Panc1 (cell line): ENCODE results near the gene SUGCT. TPM values are rescaled to one million over a fixed set of nuclear protein-coding genes. Genes with fewer than 3 reads are reported as not detected.

ENCODE experiments used
- ATAC-seq: fragments of 200-7000 bp; cut with Tn5 transposase; 2 replicates; pipeline ENCODE4 v1.9.1; 2020; ENCODE audit warnings: mild to moderate bottlenecking, moderate library complexity
- BruUV-seq: library from RNA; stranded (reverse); fragments of 400-500 nt; replicated peaks from 2 replicates; lab custom pipeline; 2021; lab: Mats Ljungman, UMichigan
- CTCF ChIA-PET: fragments of 300-600 bp; sonication (Branson Sonifier 250); formaldehyde crosslinking; loops from one replicate; lab custom pipeline; 2022; ENCODE audit warnings: antibody characterized with exemption; lab: Charles Lee
- POLR2A ChIA-PET: fragments of 300-600 bp; sonication (Branson Sonifier 250); formaldehyde crosslinking; loops from one replicate; lab custom pipeline; 2022; ENCODE audit warnings: antibody characterized with exemption; lab: Charles Lee
- DNase-seq: peaks from one replicate; pipeline ENCODE4 v3.0.0-alpha.2; 2010; ENCODE audit warnings: low read depth, low spot score
- H3K27ac ChIP-seq: 2 replicates; pipeline ENCODE4 v1.5.1; 2011; ENCODE audit warnings: mild to moderate bottlenecking, low read length, inconsistent platforms
- H3K27me3 ChIP-seq: fragments of 200-500 bp; sonication (Bioruptor generic); 2 replicates; pipeline ENCODE4 v1.6.0; 2014; ENCODE audit warnings: low read length, inconsistent platforms; ENCODE audit not compliant: control insufficient read depth, insufficient read depth
- H3K36me3 ChIP-seq: fragments of 200-500 bp; sonication (Bioruptor generic); 2 replicates; pipeline ENCODE4 v1.5.1; 2014; ENCODE audit warnings: inconsistent platforms, mild to moderate bottlenecking, low read length, moderate library complexity; ENCODE audit not compliant: control insufficient read depth, insufficient read depth
- H3K4me1 ChIP-seq: 2 replicates; pipeline ENCODE4 v1.5.1; 2011; ENCODE audit warnings: inconsistent platforms, mild to moderate bottlenecking, low read length, moderate library complexity; ENCODE audit not compliant: control insufficient read depth, insufficient read depth
- H3K4me3 ChIP-seq, 2 experiments: 2 replicates each; pipeline ENCODE4 v1.5.1; 2011 to 2012; ENCODE audit warnings: low read depth in 2 of 2, low read length in 2 of 2, mild to moderate bottlenecking in 2 of 2, inconsistent platforms in 1 of 2, moderate library complexity in 1 of 2
- H3K9me3 ChIP-seq: fragments of 200-500 bp; sonication (Bioruptor generic); 2 replicates; pipeline ENCODE4 v1.5.1; 2014; ENCODE audit warnings: low read depth, mild to moderate bottlenecking, inconsistent platforms, low read length, moderate library complexity; ENCODE audit not compliant: control insufficient read depth, insufficient read depth
- CTCF ChIP-seq: fragments of 450-650 bp; IDR thresholded peaks from 2 replicates; pipeline ENCODE4 v1.5.1; 2017; ENCODE audit warnings: mild to moderate bottlenecking
- POLR2AphosphoS5 ChIP-seq: IDR thresholded peaks from 2 replicates; pipeline ENCODE4 v1.6.1; 2012; ENCODE audit warnings: mild to moderate bottlenecking, low read depth, low read length, moderate library complexity
- SIN3A ChIP-seq: IDR thresholded peaks from 2 replicates; pipeline ENCODE4 v1.6.1; 2012; ENCODE audit warnings: low read depth, mild to moderate bottlenecking, low read length, moderate library complexity, borderline replicate concordance; ENCODE audit not compliant: insufficient read depth
- TCF7L2 ChIP-seq: IDR thresholded peaks from 2 replicates; pipeline ENCODE4 v1.6.1; 2011; ENCODE audit warnings: mild to moderate bottlenecking, low read depth, low read length, inconsistent platforms
- in situ Hi-C: cut with HindIII; loops from 2 replicates; pipeline ENCODE4 v1.10.0; 2016; ENCODE audit warnings: low sequenced_read_pairs, low pct_unique_long_range_greater_than_20kb
- intact Hi-C: fragments of 100-400 bp; cut with micrococcal nuclease; formaldehyde crosslinking; loops from one replicate; pipeline ENCODE4 v1.10.0; 2022; ENCODE audit not compliant: unreplicated experiment
- total RNA-seq: library from RNA; stranded (reverse); gene quantifications from one replicate; pipeline ENCODE4 v1.2.1, GENCODE V29; 2021; ENCODE audit not compliant: unreplicated experiment
- TF ChIP-seq, protein P1 (sequence below), 2 experiments: IDR thresholded peaks; 2 replicates each; pipeline ENCODE4 v1.6.1; 2011 to 2012; ENCODE audit warnings: low read depth in 2 of 2, control low read depth in 1 of 2, low read length in 1 of 2, mild to moderate bottlenecking in 1 of 2, moderate library complexity in 1 of 2; ENCODE audit not compliant: insufficient read depth in 1 of 2

Gene SUGCT
- total RNA-seq, 1 experiment from 2014 or later: 3.1 TPM

DNA sequence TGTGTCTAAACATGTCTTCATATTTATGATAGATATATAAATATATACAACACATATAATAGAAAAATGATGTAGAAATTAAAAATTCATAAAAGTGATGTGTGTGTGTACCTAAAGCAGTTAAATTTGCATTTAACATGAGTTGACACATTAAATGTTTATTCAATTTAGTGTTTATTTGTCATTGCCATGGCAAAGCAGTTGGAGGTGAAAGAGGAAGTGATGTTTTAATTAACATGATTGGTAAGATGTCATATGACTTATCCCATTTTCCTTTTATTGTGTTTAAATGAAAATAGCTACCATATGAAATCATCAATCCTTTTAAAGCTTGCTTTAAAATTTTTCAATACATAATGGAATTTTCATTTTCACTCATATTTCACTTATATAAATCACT is 452.6 kb downstream of the SUGCT start:
- ATAC-seq (no peak), DNase-seq (no peak)
- BruUV-seq: no TSS peak
- no peak overlapping the region for H3K4me3 ChIP-seq
- H3K9me3 ChIP-seq: no peaks in the 10 kb centered on the region
- H3K36me3 ChIP-seq: no peaks in the 10 kb centered on the region
- H3K27me3 ChIP-seq: no peaks in the 10 kb centered on the region
- intact Hi-C loops (no loop called here), in situ Hi-C loops (no loop called here)
- no peak overlapping the region for H3K27ac ChIP-seq
- no peaks in the 10 kb centered on the region for H3K4me1 ChIP-seq
- no peak for TF ChIP-seq CTCF
- no peak for TF ChIP-seq SIN3A
- TF ChIP-seq, protein P1, sequence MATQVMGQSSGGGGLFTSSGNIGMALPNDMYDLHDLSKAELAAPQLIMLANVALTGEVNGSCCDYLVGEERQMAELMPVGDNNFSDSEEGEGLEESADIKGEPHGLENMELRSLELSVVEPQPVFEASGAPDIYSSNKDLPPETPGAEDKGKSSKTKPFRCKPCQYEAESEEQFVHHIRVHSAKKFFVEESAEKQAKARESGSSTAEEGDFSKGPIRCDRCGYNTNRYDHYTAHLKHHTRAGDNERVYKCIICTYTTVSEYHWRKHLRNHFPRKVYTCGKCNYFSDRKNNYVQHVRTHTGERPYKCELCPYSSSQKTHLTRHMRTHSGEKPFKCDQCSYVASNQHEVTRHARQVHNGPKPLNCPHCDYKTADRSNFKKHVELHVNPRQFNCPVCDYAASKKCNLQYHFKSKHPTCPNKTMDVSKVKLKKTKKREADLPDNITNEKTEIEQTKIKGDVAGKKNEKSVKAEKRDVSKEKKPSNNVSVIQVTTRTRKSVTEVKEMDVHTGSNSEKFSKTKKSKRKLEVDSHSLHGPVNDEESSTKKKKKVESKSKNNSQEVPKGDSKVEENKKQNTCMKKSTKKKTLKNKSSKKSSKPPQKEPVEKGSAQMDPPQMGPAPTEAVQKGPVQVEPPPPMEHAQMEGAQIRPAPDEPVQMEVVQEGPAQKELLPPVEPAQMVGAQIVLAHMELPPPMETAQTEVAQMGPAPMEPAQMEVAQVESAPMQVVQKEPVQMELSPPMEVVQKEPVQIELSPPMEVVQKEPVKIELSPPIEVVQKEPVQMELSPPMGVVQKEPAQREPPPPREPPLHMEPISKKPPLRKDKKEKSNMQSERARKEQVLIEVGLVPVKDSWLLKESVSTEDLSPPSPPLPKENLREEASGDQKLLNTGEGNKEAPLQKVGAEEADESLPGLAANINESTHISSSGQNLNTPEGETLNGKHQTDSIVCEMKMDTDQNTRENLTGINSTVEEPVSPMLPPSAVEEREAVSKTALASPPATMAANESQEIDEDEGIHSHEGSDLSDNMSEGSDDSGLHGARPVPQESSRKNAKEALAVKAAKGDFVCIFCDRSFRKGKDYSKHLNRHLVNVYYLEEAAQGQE (IDR thresholded peaks at IDR 0.05; ENCODE audit: insufficient read depth in 1 of 2, low read depth in 2 of 2, low read length in 1 of 2): no peak
- TF ChIP-seq TCF7L2: no peak
- TF ChIP-seq POLR2AphosphoS5: no peak
- POLR2A ChIA-PET: no interaction called here
- CTCF ChIA-PET: no interaction called here

- H3K9me3 ChIP-seq: no peaks in the 10 kb centered on the region
- H3K4me3 ChIP-seq: no peak overlapping the region
- in situ Hi-C loops (no loop called here), intact Hi-C loops (no loop called here)
- no peak for DNase-seq
- H3K27me3 ChIP-seq: no peaks in the 10 kb centered on the region
- no TSS peak for BruUV-seq
- H3K36me3 ChIP-seq: no peaks in the 10 kb centered on the region
- CTCF ChIA-PET: no interaction called here
- no peak overlapping the region for H3K27ac ChIP-seq
- POLR2A ChIA-PET: no interaction called here
- H3K4me1 ChIP-seq: no peaks in the 10 kb centered on the region
- no peak for TF ChIP-seq TCF7L2
- TF ChIP-seq, protein P1 (IDR thresholded peaks at IDR 0.05; ENCODE audit: insufficient read depth in 1 of 2, low read depth in 2 of 2, low read length in 1 of 2): no peak
- no peak for TF ChIP-seq POLR2AphosphoS5
- TF ChIP-seq SIN3A: no peak
- no peak for TF ChIP-seq CTCF
- no peak for ATAC-seq
Observed at GRCh38 chr7:40595129-40595528, 460.3 kb downstream of the SUGCT start.
